IMR-90 (cell line): Measurements from ENCODE around the gene AGAP1. TPM values are rescaled to one million over a fixed set of nuclear protein-coding genes. Genes with fewer than 3 reads are reported as not detected.

Source experiments
- ATAC-seq: fragments of 200-7000 bp; cut with Tn5 transposase; 2 replicates; pipeline ENCODE4 v1.9.1; 2020; ENCODE audit warnings: low read depth, mild to moderate bottlenecking, moderate library complexity
- BruUV-seq: library from RNA; stranded (reverse); fragments of 400-500 nt; replicated peaks from 2 replicates; lab custom pipeline; 2021; lab: Mats Ljungman, UMichigan
- CTCF ChIA-PET: fragments of 300-600 bp; formaldehyde crosslinking; extraction: SDS; loops from one replicate; lab custom pipeline; 2021; ENCODE audit warnings: antibody characterized with exemption; lab: Yijun Ruan, JAX
- POLR2A ChIA-PET: fragments of 300-600 bp; sonication (Branson Sonifier 250); formaldehyde crosslinking; loops from one replicate; lab custom pipeline; 2022; ENCODE audit warnings: antibody characterized with exemption; ENCODE audit not compliant: unreplicated experiment; lab: Charles Lee
- DNase-seq: peaks from one replicate; pipeline ENCODE4 v3.0.0; 2013
- H2AFZ ChIP-seq: replicated peaks from 2 replicates; pipeline ENCODE3; 2013; ENCODE audit warnings: low read length, mild to moderate bottlenecking; ENCODE audit not compliant: poor library complexity
- H2AK5ac ChIP-seq: 2 replicates; pipeline ENCODE4 v1.6.1; 2013; ENCODE audit warnings: low read depth, low read length, inconsistent platforms
- H2AK9ac ChIP-seq: replicated peaks from 2 replicates; pipeline ENCODE3; 2013; ENCODE audit warnings: mild to moderate bottlenecking, low read depth, low read length, moderate library complexity; ENCODE audit not compliant: poor library complexity
- H2BK120ac ChIP-seq: 2 replicates; pipeline ENCODE4 v1.6.1; 2013; ENCODE audit warnings: low read depth, low read length, inconsistent platforms
- H2BK15ac ChIP-seq: 3 replicates; pipeline ENCODE4 v1.6.1; 2013; ENCODE audit warnings: low read depth, low read length, inconsistent platforms
- H2BK20ac ChIP-seq: 2 replicates; pipeline ENCODE4 v1.6.1; 2013; ENCODE audit warnings: low read depth, mild to moderate bottlenecking, inconsistent platforms, low read length, moderate library complexity
- H2BK5ac ChIP-seq: 2 replicates; pipeline ENCODE4 v1.6.1; 2013; ENCODE audit warnings: mild to moderate bottlenecking, low read depth, low read length, inconsistent platforms; ENCODE audit not compliant: poor library complexity, severe bottlenecking
- H3K14ac ChIP-seq: replicated peaks from 2 replicates; pipeline ENCODE4 v1.6.1; 2013; ENCODE audit warnings: low read depth, low read length, inconsistent platforms
- H3K18ac ChIP-seq: 2 replicates; pipeline ENCODE4 v1.6.1; 2013; ENCODE audit warnings: low read depth, low read length, control low read depth
- H3K23ac ChIP-seq: 2 replicates; pipeline ENCODE4 v1.6.1; 2013; ENCODE audit warnings: low read depth, low read length, inconsistent platforms
- H3K27ac ChIP-seq: 2 replicates; pipeline ENCODE4 v1.5.1; 2013; ENCODE audit warnings: mild to moderate bottlenecking, control low read depth, low read length; ENCODE audit not compliant: insufficient read depth
- H3K27me3 ChIP-seq: 2 replicates; pipeline ENCODE4 v1.6.1; 2013; ENCODE audit warnings: low read length; ENCODE audit not compliant: control insufficient read depth, insufficient read depth
- H3K36me3 ChIP-seq: 2 replicates; pipeline ENCODE4 v1.6.1; 2013; ENCODE audit warnings: low read length, mixed read lengths; ENCODE audit not compliant: control insufficient read depth, insufficient read depth
- H3K4ac ChIP-seq: 2 replicates; pipeline ENCODE4 v1.6.1; 2013; ENCODE audit warnings: low read depth, low read length, inconsistent platforms
- H3K4me1 ChIP-seq: 2 replicates; pipeline ENCODE4 v1.6.1; 2013; ENCODE audit warnings: low read length, mixed read lengths; ENCODE audit not compliant: control insufficient read depth, insufficient read depth
- H3K4me2 ChIP-seq: 2 replicates; pipeline ENCODE4 v1.6.1; 2013; ENCODE audit warnings: low read depth, mild to moderate bottlenecking, control low read depth, low read length, moderate library complexity
- H3K4me3 ChIP-seq: 2 replicates; pipeline ENCODE4 v1.5.1; 2013; ENCODE audit warnings: low read depth, mild to moderate bottlenecking, control low read depth, low read length, moderate library complexity; ENCODE audit not compliant: insufficient read depth
- H3K56ac ChIP-seq: 2 replicates; pipeline ENCODE4 v1.6.1; 2013; ENCODE audit warnings: low read length, inconsistent platforms; ENCODE audit not compliant: insufficient read depth; ENCODE audit errors: extremely low read depth
- H3K79me1 ChIP-seq, 2 experiments: 2 replicates each; pipeline ENCODE4 v1.6.1; 2013; ENCODE audit warnings: low read length in 2 of 2, inconsistent platforms in 1 of 2, low read depth in 1 of 2
- H3K9ac ChIP-seq: 2 replicates; pipeline ENCODE4 v1.6.1; 2013; ENCODE audit warnings: low read depth, low read length, control low read depth
- H3K9me1 ChIP-seq: 2 replicates; pipeline ENCODE4 v1.6.1; 2013; ENCODE audit warnings: low read length, inconsistent platforms; ENCODE audit not compliant: insufficient read depth
- H3K9me3 ChIP-seq: 2 replicates; pipeline ENCODE4 v1.6.1; 2013; ENCODE audit warnings: low read length; ENCODE audit not compliant: control insufficient read depth, insufficient read depth
- H4K20me1 ChIP-seq: 2 replicates; pipeline ENCODE4 v1.6.1; 2013; ENCODE audit warnings: low read length, inconsistent platforms; ENCODE audit not compliant: insufficient read depth
- H4K5ac ChIP-seq: 2 replicates; pipeline ENCODE4 v1.6.1; 2013; ENCODE audit warnings: mild to moderate bottlenecking, low read depth, low read length, control low read depth
- H4K8ac ChIP-seq, 2 experiments: 2 replicates each; pipeline ENCODE4 v1.6.1; 2013; ENCODE audit warnings: low read depth in 2 of 2, low read length in 2 of 2, control low read depth in 1 of 2, inconsistent platforms in 1 of 2
- H4K91ac ChIP-seq: 2 replicates; pipeline ENCODE4 v1.6.1; 2013; ENCODE audit warnings: low read depth, low read length, inconsistent platforms; ENCODE audit not compliant: insufficient read depth
- CEBPB ChIP-seq: IDR thresholded peaks from 2 replicates; pipeline ENCODE4 v1.6.1; 2012; ENCODE audit warnings: low read depth, low read length, improper control_type of control experiment
- CHD1 ChIP-seq: IDR thresholded peaks from 2 replicates; pipeline ENCODE4 v1.6.1; 2012; ENCODE audit warnings: low read depth, low read length, improper control_type of control experiment
- FOS ChIP-seq: fragments of 150-350 bp; IDR thresholded peaks from 2 replicates; pipeline ENCODE4 v1.6.1; 2016; ENCODE audit warnings: low read depth, low read length
- MAFK ChIP-seq: IDR thresholded peaks from 2 replicates; pipeline ENCODE4 v1.6.1; 2012; ENCODE audit warnings: low read depth, low read length, improper control_type of control experiment
- MAZ ChIP-seq: IDR thresholded peaks from 2 replicates; pipeline ENCODE4 v1.6.1; 2012; ENCODE audit warnings: low read depth, mild to moderate bottlenecking, low read length, improper control_type of control experiment, moderate library complexity, borderline replicate concordance
- MXI1 ChIP-seq: IDR thresholded peaks from 2 replicates; pipeline ENCODE4 v1.6.1; 2012; ENCODE audit warnings: low read depth, mild to moderate bottlenecking, low read length, moderate library complexity, borderline replicate concordance
- NFE2L2 ChIP-seq: fragments of 150-350 bp; IDR thresholded peaks from 2 replicates; pipeline ENCODE4 v1.6.1; 2016; ENCODE audit warnings: low read depth, mild to moderate bottlenecking, low read length
- RAD21 ChIP-seq: IDR thresholded peaks from 2 replicates; pipeline ENCODE4 v1.6.1; 2012; ENCODE audit warnings: low read length, improper control_type of control experiment
- RCOR1 ChIP-seq: IDR thresholded peaks from 2 replicates; pipeline ENCODE4 v1.6.1; 2012; ENCODE audit warnings: mild to moderate bottlenecking, low read length, improper control_type of control experiment; ENCODE audit not compliant: insufficient replicate concordance
- RFX5 ChIP-seq: IDR thresholded peaks from 2 replicates; pipeline ENCODE4 v1.8.0; 2012; ENCODE audit warnings: low read depth, mild to moderate bottlenecking, low read length, moderate library complexity
- SMC3 ChIP-seq: fragments of 150-350 bp; IDR thresholded peaks from 2 replicates; pipeline ENCODE4 v1.6.1; 2016; ENCODE audit warnings: low read depth, mild to moderate bottlenecking, antibody characterized with exemption, low read length, moderate library complexity
- WGBS, 2 experiments: methylation state at CpG; one replicate each; pipeline versions ENCODE4 v1.1.5 to v1.1.7; 2013; ENCODE audit warnings: missing lambda C conversion rate in 2 of 2; ENCODE audit not compliant: insufficient read length in 1 of 2; ENCODE audit errors: extremely low coverage in 2 of 2; 5-methylcytosine and 5-hydroxymethylcytosine counted together
- dilution Hi-C: fragments of 300-500 bp; cut with HindIII; formaldehyde crosslinking; loops from one replicate; pipeline ENCODE4 v1.14.3; 2018; ENCODE audit warnings: low sequenced_read_pairs; ENCODE audit not compliant: unreplicated experiment
- in situ Hi-C: fragments of 300-500 bp; cut with MboI; formaldehyde crosslinking; loops from 3 replicates; pipeline ENCODE4 v1.14.3; 2019; ENCODE audit warnings: low sequenced_read_pairs, inconsistent platforms, mixed read lengths
- intact Hi-C: fragments of 100-400 bp; cut with micrococcal nuclease; formaldehyde crosslinking; loops from 2 replicates; pipeline ENCODE4 v1.10.0; 2022
- polyA plus RNA-seq, 3 experiments: library from polyadenylated mRNA; depleted of rRNA; stranded (reverse); fragments of >200 nt; gene quantifications; 2 replicates each; pipeline ENCODE4 v1.2.3, GENCODE V29; 2012; ENCODE audit warnings: low replicate concordance in 1 of 3
- total RNA-seq: library from RNA; depleted of rRNA; stranded (reverse); fragments of >200 nt; gene quantifications from 2 replicates; pipeline ENCODE4 v1.2.3, GENCODE V29; 2012
- TF ChIP-seq, protein P1 (sequence below): fragments of 150-350 bp; IDR thresholded peaks from 2 replicates; pipeline ENCODE4 v1.6.1; 2016; ENCODE audit warnings: low read depth, mild to moderate bottlenecking, low read length, moderate library complexity, borderline replicate concordance
- TF ChIP-seq, protein P2 (sequence below): conservative IDR thresholded peaks from 2 replicates; pipeline ENCODE4 v1.5.1; 2012; ENCODE audit warnings: mild to moderate bottlenecking, low read depth, low read length, improper control_type of control experiment

The AGAP1 gene
- total and polyA plus RNA-seq, 2 of the 4 experiments (the other 2 are of a cell fraction): 15.1 to 16.4 TPM

DNA sequence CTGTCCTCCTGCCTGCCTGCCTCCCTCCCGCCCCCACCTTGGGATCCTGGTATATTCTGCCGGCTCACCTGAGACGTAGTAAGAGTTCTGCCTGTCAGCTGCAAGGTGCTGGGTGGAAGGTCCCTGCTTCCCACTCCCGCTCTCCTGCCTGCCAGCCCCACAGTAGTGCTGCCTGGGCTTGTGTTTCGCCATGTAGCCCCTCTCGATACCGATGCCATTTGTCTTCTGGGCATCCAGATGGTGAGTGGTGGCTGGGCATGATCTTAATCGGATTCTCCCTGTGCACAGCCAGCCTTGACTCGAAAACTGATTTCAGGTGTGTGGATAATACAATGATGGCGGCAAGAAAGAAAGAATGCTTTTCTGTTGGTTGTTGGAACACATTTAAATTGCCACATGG is 184.9 kb downstream of the AGAP1 start:
- Histone ChIP-seq H3K4me1 (peaks cover 5% of the 10 kb centered on the region), H3K18ac (no peak overlapping the region), H3K56ac (no peak overlapping the region), H3K9me3 (no peaks in the 10 kb centered on the region), H3K4me2 (no peak overlapping the region), H3K4ac (no peak overlapping the region), H2BK15ac (no peak overlapping the region), H2AK9ac (no peak overlapping the region), H3K9ac (no peak overlapping the region), H3K36me3 (no peaks in the 10 kb centered on the region), H3K23ac (no peak overlapping the region), H2BK5ac (no peak overlapping the region), H3K79me1 (peaks cover 26 to 54% of the 10 kb centered on the region in 2 experiments), H3K27ac (no peak overlapping the region), H2BK20ac (no peak overlapping the region), H2BK120ac (no peak overlapping the region), H3K4me3 (no peak overlapping the region), H3K27me3 (no peaks in the 10 kb centered on the region), H4K5ac (no peak overlapping the region), H2AK5ac (no peak overlapping the region), H4K8ac (no peak overlapping the region), H3K14ac (no peak overlapping the region), H3K9me1 (no peaks in the 10 kb centered on the region), H4K20me1 (peaks cover 65% of the 10 kb centered on the region), H2AFZ (no peak overlapping the region), H4K91ac (no peak overlapping the region)
- TF ChIP-seq RCOR1 (no peak), SMC3 (no peak), FOS (no peak), MXI1 (no peak), RAD21 (no peak), CEBPB (no peak), RFX5 (no peak), NFE2L2 (no peak), MAFK (no peak), CHD1 (no peak), MAZ (no peak)
- TF ChIP-seq, protein P1, sequence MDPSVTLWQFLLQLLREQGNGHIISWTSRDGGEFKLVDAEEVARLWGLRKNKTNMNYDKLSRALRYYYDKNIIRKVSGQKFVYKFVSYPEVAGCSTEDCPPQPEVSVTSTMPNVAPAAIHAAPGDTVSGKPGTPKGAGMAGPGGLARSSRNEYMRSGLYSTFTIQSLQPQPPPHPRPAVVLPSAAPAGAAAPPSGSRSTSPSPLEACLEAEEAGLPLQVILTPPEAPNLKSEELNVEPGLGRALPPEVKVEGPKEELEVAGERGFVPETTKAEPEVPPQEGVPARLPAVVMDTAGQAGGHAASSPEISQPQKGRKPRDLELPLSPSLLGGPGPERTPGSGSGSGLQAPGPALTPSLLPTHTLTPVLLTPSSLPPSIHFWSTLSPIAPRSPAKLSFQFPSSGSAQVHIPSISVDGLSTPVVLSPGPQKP: no peak
- TF ChIP-seq, protein P2, sequence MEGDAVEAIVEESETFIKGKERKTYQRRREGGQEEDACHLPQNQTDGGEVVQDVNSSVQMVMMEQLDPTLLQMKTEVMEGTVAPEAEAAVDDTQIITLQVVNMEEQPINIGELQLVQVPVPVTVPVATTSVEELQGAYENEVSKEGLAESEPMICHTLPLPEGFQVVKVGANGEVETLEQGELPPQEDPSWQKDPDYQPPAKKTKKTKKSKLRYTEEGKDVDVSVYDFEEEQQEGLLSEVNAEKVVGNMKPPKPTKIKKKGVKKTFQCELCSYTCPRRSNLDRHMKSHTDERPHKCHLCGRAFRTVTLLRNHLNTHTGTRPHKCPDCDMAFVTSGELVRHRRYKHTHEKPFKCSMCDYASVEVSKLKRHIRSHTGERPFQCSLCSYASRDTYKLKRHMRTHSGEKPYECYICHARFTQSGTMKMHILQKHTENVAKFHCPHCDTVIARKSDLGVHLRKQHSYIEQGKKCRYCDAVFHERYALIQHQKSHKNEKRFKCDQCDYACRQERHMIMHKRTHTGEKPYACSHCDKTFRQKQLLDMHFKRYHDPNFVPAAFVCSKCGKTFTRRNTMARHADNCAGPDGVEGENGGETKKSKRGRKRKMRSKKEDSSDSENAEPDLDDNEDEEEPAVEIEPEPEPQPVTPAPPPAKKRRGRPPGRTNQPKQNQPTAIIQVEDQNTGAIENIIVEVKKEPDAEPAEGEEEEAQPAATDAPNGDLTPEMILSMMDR: no peak
- in situ Hi-C loops: loop anchor here (10.0 kb wide), 1 partner anchor 544 kb away; no protein-coding TSS in a partner anchor
- no peak for ATAC-seq
- ChIA-PET CTCF (no interaction called here), POLR2A (no interaction called here)
- no TSS peak for BruUV-seq
- intact Hi-C loops: no loop called here
- dilution Hi-C loops: no loop called here
- no peak for DNase-seq
- WGBS, 2 experiments: 95% methylated on average over 5 of the region's 10 CpGs; no CpG with 5 or more reads in 1 of the 2 experiments
